ENCODE measurements around the gene HOXB8.

DNA sequence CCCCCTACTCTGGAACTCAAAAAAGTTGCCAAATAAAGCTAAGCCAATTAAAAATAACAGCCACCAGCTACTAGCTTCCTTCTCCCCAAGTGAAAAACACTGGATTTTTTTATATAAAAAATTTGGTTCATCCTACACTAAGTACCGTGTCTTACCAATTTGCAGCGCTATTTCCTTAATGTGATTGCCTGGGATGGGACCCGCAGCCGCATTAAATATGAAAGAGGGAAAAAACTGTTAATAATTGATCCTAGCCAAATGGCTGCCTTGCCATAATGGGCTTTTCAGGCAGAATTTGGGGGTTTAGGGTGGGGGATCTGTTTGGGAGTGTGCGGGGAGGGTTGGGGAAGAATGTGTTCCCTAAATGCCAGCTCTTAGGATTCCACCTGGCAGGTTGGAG lies 9.0 kb upstream of the HOXB8 start:
- TF ChIP-seq EZH2 (IDR thresholded peaks at IDR 0.05): no peak
- TF ChIP-seq, protein P1, sequence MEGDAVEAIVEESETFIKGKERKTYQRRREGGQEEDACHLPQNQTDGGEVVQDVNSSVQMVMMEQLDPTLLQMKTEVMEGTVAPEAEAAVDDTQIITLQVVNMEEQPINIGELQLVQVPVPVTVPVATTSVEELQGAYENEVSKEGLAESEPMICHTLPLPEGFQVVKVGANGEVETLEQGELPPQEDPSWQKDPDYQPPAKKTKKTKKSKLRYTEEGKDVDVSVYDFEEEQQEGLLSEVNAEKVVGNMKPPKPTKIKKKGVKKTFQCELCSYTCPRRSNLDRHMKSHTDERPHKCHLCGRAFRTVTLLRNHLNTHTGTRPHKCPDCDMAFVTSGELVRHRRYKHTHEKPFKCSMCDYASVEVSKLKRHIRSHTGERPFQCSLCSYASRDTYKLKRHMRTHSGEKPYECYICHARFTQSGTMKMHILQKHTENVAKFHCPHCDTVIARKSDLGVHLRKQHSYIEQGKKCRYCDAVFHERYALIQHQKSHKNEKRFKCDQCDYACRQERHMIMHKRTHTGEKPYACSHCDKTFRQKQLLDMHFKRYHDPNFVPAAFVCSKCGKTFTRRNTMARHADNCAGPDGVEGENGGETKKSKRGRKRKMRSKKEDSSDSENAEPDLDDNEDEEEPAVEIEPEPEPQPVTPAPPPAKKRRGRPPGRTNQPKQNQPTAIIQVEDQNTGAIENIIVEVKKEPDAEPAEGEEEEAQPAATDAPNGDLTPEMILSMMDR (IDR thresholded peaks at IDR 0.05): no peak
- no peak for TF ChIP-seq EZH2phosphoT487 (IDR thresholded peaks at IDR 0.05)
